ENCODE measurements around the gene ANGPTL2. TPM values are rescaled to one million over a fixed set of nuclear protein-coding genes. Genes with fewer than 3 reads are reported as not detected.

The ANGPTL2 gene
- polyA plus RNA-seq, 2 of the 4 experiments (the other 2 are of a cell fraction): 0.06 TPM; not detected in 1

DNA sequence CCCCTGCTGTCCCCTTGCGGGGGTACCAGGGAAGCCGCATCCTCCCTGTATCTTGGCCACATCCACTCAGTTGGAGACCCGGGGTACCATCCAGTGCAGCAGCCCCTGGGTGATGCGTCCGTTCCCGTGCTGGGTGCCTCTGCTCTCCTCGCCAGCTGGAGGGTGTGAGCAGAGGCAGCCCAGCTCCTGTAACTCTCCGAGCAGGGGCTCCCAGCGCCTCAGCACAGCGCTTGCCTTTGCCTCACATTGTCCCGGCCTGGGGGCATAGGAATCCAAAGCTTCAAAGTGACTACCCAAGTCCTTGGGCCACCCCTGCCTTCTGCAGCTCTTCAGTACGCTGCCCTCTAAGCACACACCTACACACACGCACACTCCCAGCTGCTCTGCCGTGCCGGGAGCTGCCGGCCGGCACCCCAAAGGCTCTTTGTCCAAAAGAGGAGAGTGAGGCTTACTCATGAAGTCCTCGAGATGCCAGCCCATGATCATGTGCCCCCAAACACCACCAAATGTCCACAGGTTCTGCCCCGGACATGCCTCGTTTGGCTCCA lies 733 bp downstream of the ANGPTL2 start:
- WGBS (ENCODE audit: missing lambda C conversion rate): 80% methylated on average over 18 of the region's 20 CpGs
- Histone ChIP-seq H3K4me3 (no peak overlapping the region), H3K4me2 (no peak overlapping the region), H3K4me1 (0 out of 3 replicates have a peak, but pooled peaks cover 3% of the 10 kb centered on the region), H3K27ac (no peak overlapping the region), H3K9me3 (no peaks in the 10 kb centered on the region)
- ChIA-PET POLR2A (no interaction called here), CTCF (interaction anchor here (1.2 to 4.4 kb wide), 4 partner anchors 10 to 78 kb away, joined by 3 to 27 read pairs (median 3); no protein-coding TSS in a partner anchor)
- no peak for FAIRE-seq
- ATAC-seq: no peak
- TF ChIP-seq JUNB (IDR thresholded peaks at IDR 0.05) (no peak), SMC3 (IDR thresholded peaks at IDR 0.05) (no peak), ZSCAN20 (CRISPR knock-in tag; IDR thresholded peaks at IDR 0.05) (no peak), MAFK (IDR thresholded peaks at IDR 0.05; ENCODE audit: partially characterized antibody) (no peak), EHF (CRISPR knock-in tag; IDR thresholded peaks at IDR 0.05) (no peak), FOSL2 (IDR thresholded peaks at IDR 0.05) (no peak), FOSL2 (CRISPR knock-in tag; IDR thresholded peaks at IDR 0.05) (no peak), ZFP36 (IDR thresholded peaks at IDR 0.05; ENCODE audit: borderline replicate concordance, partially characterized antibody) (no peak), CEBPB (IDR thresholded peaks at IDR 0.05) (no peak), NR3C1 (IDR thresholded peaks at IDR 0.05) (no peak), BHLHE40 (IDR thresholded peaks at IDR 0.05; ENCODE audit: low read depth, low read length) (no peak)
- TF ChIP-seq, protein P1, sequence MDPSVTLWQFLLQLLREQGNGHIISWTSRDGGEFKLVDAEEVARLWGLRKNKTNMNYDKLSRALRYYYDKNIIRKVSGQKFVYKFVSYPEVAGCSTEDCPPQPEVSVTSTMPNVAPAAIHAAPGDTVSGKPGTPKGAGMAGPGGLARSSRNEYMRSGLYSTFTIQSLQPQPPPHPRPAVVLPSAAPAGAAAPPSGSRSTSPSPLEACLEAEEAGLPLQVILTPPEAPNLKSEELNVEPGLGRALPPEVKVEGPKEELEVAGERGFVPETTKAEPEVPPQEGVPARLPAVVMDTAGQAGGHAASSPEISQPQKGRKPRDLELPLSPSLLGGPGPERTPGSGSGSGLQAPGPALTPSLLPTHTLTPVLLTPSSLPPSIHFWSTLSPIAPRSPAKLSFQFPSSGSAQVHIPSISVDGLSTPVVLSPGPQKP (IDR thresholded peaks at IDR 0.05; ENCODE audit: low read depth, low read length): no peak
- TF ChIP-seq, protein P2, sequence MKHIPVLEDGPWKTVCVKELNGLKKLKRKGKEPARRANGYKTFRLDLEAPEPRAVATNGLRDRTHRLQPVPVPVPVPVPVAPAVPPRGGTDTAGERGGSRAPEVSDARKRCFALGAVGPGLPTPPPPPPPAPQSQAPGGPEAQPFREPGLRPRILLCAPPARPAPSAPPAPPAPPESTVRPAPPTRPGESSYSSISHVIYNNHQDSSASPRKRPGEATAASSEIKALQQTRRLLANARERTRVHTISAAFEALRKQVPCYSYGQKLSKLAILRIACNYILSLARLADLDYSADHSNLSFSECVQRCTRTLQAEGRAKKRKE (CRISPR knock-in tag; IDR thresholded peaks at IDR 0.05; ENCODE audit: low read depth): no peak
- DNase-seq (ENCODE audit: low read depth in 1 of 2, low spot score in 1 of 2): no peak

DNA sequence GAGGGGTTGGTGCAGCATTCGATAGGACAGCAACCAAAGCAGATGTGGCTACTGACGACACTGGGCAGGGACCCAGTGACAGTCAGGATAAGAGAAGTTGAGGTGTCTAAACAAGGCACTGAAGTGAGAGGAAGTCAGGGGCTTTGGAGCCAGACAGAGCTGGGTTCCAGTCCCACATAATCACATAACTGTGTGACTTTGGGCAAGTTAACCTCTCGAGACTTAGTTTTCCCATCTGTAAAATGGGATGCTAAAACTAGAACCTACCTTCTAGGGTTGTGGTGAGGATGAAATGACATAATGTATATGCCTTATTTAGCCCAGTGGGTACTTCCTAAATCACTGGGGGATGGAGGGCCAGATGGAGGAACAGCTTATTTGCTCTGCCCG lies 3.1 kb downstream of the ANGPTL2 start:
- TF ChIP-seq BHLHE40 (IDR thresholded peaks at IDR 0.05; ENCODE audit: low read depth, low read length) (no peak), EHF (CRISPR knock-in tag; IDR thresholded peaks at IDR 0.05) (no peak), CBX2 (IDR thresholded peaks at IDR 0.05; ENCODE audit: borderline replicate concordance, low read depth) (no peak), RARB (CRISPR knock-in tag; IDR thresholded peaks at IDR 0.05) (no peak), FOSB (CRISPR knock-in tag; IDR thresholded peaks at IDR 0.05) (no peak), POLR2AphosphoS2 (conservative IDR thresholded peaks at IDR 0.05; ENCODE audit: low read length) (no peak), EP300 (IDR thresholded peaks at IDR 0.05) (no peak), EHMT2 (IDR thresholded peaks at IDR 0.05; ENCODE audit: low read depth) (no peak), RFX5 (IDR thresholded peaks at IDR 0.05) (no peak), MYC (IDR thresholded peaks at IDR 0.05; ENCODE audit: borderline replicate concordance, low read length) (no peak), ZFP36 (IDR thresholded peaks at IDR 0.05; ENCODE audit: borderline replicate concordance, partially characterized antibody) (no peak), KDM5A (IDR thresholded peaks at IDR 0.05) (no peak)
- TF ChIP-seq, protein P1 (IDR thresholded peaks at IDR 0.05; ENCODE audit: low read depth, low read length): no peak
- TF ChIP-seq, protein P3, sequence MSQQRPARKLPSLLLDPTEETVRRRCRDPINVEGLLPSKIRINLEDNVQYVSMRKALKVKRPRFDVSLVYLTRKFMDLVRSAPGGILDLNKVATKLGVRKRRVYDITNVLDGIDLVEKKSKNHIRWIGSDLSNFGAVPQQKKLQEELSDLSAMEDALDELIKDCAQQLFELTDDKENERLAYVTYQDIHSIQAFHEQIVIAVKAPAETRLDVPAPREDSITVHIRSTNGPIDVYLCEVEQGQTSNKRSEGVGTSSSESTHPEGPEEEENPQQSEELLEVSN (IDR thresholded peaks at IDR 0.05; ENCODE audit: borderline replicate concordance, low read depth): no peak
- TF ChIP-seq, protein P4, sequence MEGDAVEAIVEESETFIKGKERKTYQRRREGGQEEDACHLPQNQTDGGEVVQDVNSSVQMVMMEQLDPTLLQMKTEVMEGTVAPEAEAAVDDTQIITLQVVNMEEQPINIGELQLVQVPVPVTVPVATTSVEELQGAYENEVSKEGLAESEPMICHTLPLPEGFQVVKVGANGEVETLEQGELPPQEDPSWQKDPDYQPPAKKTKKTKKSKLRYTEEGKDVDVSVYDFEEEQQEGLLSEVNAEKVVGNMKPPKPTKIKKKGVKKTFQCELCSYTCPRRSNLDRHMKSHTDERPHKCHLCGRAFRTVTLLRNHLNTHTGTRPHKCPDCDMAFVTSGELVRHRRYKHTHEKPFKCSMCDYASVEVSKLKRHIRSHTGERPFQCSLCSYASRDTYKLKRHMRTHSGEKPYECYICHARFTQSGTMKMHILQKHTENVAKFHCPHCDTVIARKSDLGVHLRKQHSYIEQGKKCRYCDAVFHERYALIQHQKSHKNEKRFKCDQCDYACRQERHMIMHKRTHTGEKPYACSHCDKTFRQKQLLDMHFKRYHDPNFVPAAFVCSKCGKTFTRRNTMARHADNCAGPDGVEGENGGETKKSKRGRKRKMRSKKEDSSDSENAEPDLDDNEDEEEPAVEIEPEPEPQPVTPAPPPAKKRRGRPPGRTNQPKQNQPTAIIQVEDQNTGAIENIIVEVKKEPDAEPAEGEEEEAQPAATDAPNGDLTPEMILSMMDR (IDR thresholded peaks at IDR 0.05): no peak
- TF ChIP-seq, protein P5, sequence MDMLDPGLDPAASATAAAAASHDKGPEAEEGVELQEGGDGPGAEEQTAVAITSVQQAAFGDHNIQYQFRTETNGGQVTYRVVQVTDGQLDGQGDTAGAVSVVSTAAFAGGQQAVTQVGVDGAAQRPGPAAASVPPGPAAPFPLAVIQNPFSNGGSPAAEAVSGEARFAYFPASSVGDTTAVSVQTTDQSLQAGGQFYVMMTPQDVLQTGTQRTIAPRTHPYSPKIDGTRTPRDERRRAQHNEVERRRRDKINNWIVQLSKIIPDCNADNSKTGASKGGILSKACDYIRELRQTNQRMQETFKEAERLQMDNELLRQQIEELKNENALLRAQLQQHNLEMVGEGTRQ (IDR thresholded peaks at IDR 0.05): no peak
- TF ChIP-seq, protein P6, sequence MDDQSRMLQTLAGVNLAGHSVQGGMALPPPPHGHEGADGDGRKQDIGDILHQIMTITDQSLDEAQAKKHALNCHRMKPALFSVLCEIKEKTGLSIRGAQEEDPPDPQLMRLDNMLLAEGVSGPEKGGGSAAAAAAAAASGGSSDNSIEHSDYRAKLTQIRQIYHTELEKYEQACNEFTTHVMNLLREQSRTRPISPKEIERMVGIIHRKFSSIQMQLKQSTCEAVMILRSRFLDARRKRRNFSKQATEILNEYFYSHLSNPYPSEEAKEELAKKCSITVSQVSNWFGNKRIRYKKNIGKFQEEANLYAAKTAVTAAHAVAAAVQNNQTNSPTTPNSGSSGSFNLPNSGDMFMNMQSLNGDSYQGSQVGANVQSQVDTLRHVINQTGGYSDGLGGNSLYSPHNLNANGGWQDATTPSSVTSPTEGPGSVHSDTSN (IDR thresholded peaks at IDR 0.05): no peak
- no peak for FAIRE-seq
- DNase-seq (ENCODE audit: low read depth in 1 of 2, low spot score in 1 of 2): no peak
- CTCF ChIA-PET: interaction anchor here (0.8 to 4.4 kb wide), 4 partner anchors 10 to 154 kb away, joined by 3 to 27 read pairs (median 7); no protein-coding TSS in a partner anchor
- WGBS (ENCODE audit: missing lambda C conversion rate): 93% methylated on average over 4 of the region's 4 CpGs
- Histone ChIP-seq H3K9me3 (no peaks in the 10 kb centered on the region), H3K27ac (no peak overlapping the region), H3K4me3 (no peak overlapping the region), H3K4me1 (peaks cover 7% of the 10 kb centered on the region; the same call in 1 of the 3 replicates), H3K4me2 (no peak overlapping the region)
- no peak for ATAC-seq
- POLR2A ChIA-PET: no interaction called here

Data from A549 (cell line).